HepG2 (cell line): ENCODE measurements around the gene GNG7. TPM values are rescaled to one million over a fixed set of nuclear protein-coding genes. Genes with fewer than 3 reads are reported as not detected.

Source experiments
- AGO1 ChIP-seq: fragments of 200-400 bp; formaldehyde crosslinking; IDR thresholded peaks from 2 replicates; pipeline ENCODE4 v1.6.1; 2017; ENCODE audit warnings: mild to moderate bottlenecking, low read depth, low read length, moderate library complexity; ENCODE audit not compliant: poor library complexity, severe bottlenecking
- BRCA1 ChIP-seq: sonication (generic); formaldehyde crosslinking; IDR thresholded peaks from 2 replicates; pipeline ENCODE4 v1.4.0; 2020; ENCODE audit warnings: missing genetic modification reagents
- FOSL1 ChIP-seq: sonication (generic); formaldehyde crosslinking; IDR thresholded peaks from 2 replicates; pipeline ENCODE4 v1.9.0; 2021; ENCODE audit warnings: missing genetic modification reagents, borderline replicate concordance
- HOXA9 ChIP-seq: sonication (generic); formaldehyde crosslinking; IDR thresholded peaks from 2 replicates; pipeline ENCODE4 v1.8.1; 2022; ENCODE audit warnings: missing genetic modification reagents, mild to moderate bottlenecking, moderate library complexity, borderline replicate concordance
- KLF15 ChIP-seq: sonication (generic); formaldehyde crosslinking; IDR thresholded peaks from 2 replicates; pipeline ENCODE4 v1.8.1; 2023; ENCODE audit warnings: borderline replicate concordance, mild to moderate bottlenecking, inconsistent platforms, missing genetic modification reagents, mixed read lengths
- KLF16 ChIP-seq, 2 experiments: sonication (generic) in 1 of 2; formaldehyde crosslinking in 1 of 2; IDR thresholded peaks; 2 replicates each; pipeline versions ENCODE4 v1.6.1 to v1.8.0; 2016 to 2023; ENCODE audit warnings: missing genetic modification reagents in 2 of 2, missing compliant biosample characterization in 1 of 2
- MAFK ChIP-seq, 2 experiments: IDR thresholded peaks in 1 of 2; conservative IDR thresholded peaks in 1 of 2; 2 replicates each; pipeline ENCODE4 v1.6.1; 2011; ENCODE audit warnings: improper control_type of control experiment in 2 of 2, low read length in 2 of 2
- MTF1 ChIP-seq: sonication (generic); formaldehyde crosslinking; IDR thresholded peaks from 2 replicates; pipeline ENCODE4 v1.5.0; 2020; ENCODE audit warnings: missing genetic modification reagents
- MXI1 ChIP-seq: IDR thresholded peaks from 3 replicates; pipeline ENCODE4 v1.6.1; 2012; ENCODE audit warnings: low read depth, low read length, inconsistent platforms, borderline replicate concordance
- RARA ChIP-seq: IDR thresholded peaks from 2 replicates; pipeline ENCODE4 v1.6.1; 2016; ENCODE audit warnings: missing genetic modification reagents, missing compliant biosample characterization
- SKIL ChIP-seq: sonication (generic); formaldehyde crosslinking; IDR thresholded peaks from 2 replicates; pipeline ENCODE4 v1.8.0; 2022; ENCODE audit warnings: missing genetic modification reagents, mild to moderate bottlenecking, moderate library complexity, borderline replicate concordance
- SP5 ChIP-seq: IDR thresholded peaks from 2 replicates; pipeline ENCODE4 v1.6.1; 2016; ENCODE audit warnings: low read depth, borderline replicate concordance
- ZFP91 ChIP-seq: sonication (generic); formaldehyde crosslinking; IDR thresholded peaks from 2 replicates; pipeline ENCODE4 v1.9.0; 2022; ENCODE audit warnings: missing genetic modification reagents, mild to moderate bottlenecking, borderline replicate concordance
- ZIK1 ChIP-seq: sonication (generic); formaldehyde crosslinking; IDR thresholded peaks from 2 replicates; pipeline ENCODE4 v1.5.0; 2020; ENCODE audit warnings: mild to moderate bottlenecking, low read depth, missing genetic modification reagents, borderline replicate concordance
- ZNF121 ChIP-seq: sonication (generic); formaldehyde crosslinking; IDR thresholded peaks from 2 replicates; pipeline ENCODE4 v1.5.0; 2020; ENCODE audit warnings: mild to moderate bottlenecking, missing genetic modification reagents
- ZNF281 ChIP-seq: sonication (generic); formaldehyde crosslinking; IDR thresholded peaks from 2 replicates; pipeline ENCODE4 v1.4.0; 2020; ENCODE audit warnings: missing genetic modification reagents, borderline replicate concordance
- ZNF335 ChIP-seq: sonication (generic); formaldehyde crosslinking; IDR thresholded peaks from 2 replicates; pipeline ENCODE4 v1.4.0; 2020; ENCODE audit warnings: missing genetic modification reagents
- ZNF382 ChIP-seq: sonication (generic); formaldehyde crosslinking; IDR thresholded peaks from 2 replicates; pipeline ENCODE4 v1.5.0; 2020; ENCODE audit warnings: missing genetic modification reagents, mild to moderate bottlenecking, borderline replicate concordance
- ZNF468 ChIP-seq: sonication (generic); formaldehyde crosslinking; IDR thresholded peaks from 2 replicates; pipeline ENCODE4 v1.8.0; 2022; ENCODE audit warnings: mild to moderate bottlenecking, moderate library complexity, missing genetic modification reagents
- ZNF747 ChIP-seq: sonication (generic); formaldehyde crosslinking; IDR thresholded peaks from 2 replicates; pipeline ENCODE4 v1.8.1; 2023; ENCODE audit warnings: missing genetic modification reagents, mild to moderate bottlenecking, borderline replicate concordance
- ZNF761 ChIP-seq: sonication (generic); formaldehyde crosslinking; conservative IDR thresholded peaks from 2 replicates; pipeline ENCODE4 v1.4.0; 2020; ENCODE audit warnings: mild to moderate bottlenecking, missing genetic modification reagents
- ZSCAN21 ChIP-seq: sonication (generic); formaldehyde crosslinking; IDR thresholded peaks from 2 replicates; pipeline ENCODE4 v1.8.0; 2022; ENCODE audit warnings: mild to moderate bottlenecking, missing genetic modification reagents, moderate library complexity, borderline replicate concordance
- polyA plus RNA-seq, 8 experiments: library from polyadenylated mRNA; depleted of rRNA in 3 of 8; stranded (reverse) in 7 of 8; unstranded in 1 of 8; fragments of >200 nt; fragmentation: Illumina TruSeq in 4 of 8; extraction: Trizol in 4 of 8; gene quantifications; 2 replicates each; pipeline versions ENCODE4 v1.2.1 to v1.2.3, GENCODE V29; 2011 to 2016; ENCODE audit warnings: low read depth in 4 of 8, missing spikeins in 1 of 8, mixed read lengths in 1 of 8; ENCODE audit not compliant: insufficient read depth in 1 of 8
- total RNA-seq, 5 experiments: library from RNA; depleted of rRNA; stranded (reverse); fragments of >200 nt; fragmentation: Illumina TruSeq; extraction: Trizol; gene quantifications; 2 replicates each; pipeline ENCODE4 v1.2.3, GENCODE V29; 2016; ENCODE audit warnings: low read depth in 1 of 5

The GNG7 gene
- total and polyA plus RNA-seq, 2 of the 13 experiments (the other 11 are each of a cell fraction or from before 2014, with no cell fraction given), result 1.4 to 3.3 TPM

- TF ChIP-seq ZFP91 (CRISPR knock-in tag) (0 out of 2 replicates have a peak, but pooled peaks have one; percentile 47), FOSL1 (no peak), ZNF382 (no peak), ZSCAN21 (CRISPR knock-in tag) (no peak), MTF1 (CRISPR knock-in tag) (no peak), KLF15 (CRISPR knock-in tag) (no peak), SP5 (CRISPR knock-in tag) (0 out of 2 replicates have a peak, but pooled peaks have one; percentile 22), SKIL (CRISPR knock-in tag) (peak; percentile 29; the same call in 1 of the 2 replicates), MAFK (conservative IDR thresholded peaks at IDR 0.05 in 1 of 2, IDR thresholded peaks at IDR 0.05 in 1 of 2; ENCODE audit: low read length in 2 of 2) (no peak), ZNF121 (peak; percentile 96), ZNF281 (CRISPR knock-in tag) (no peak), HOXA9 (CRISPR knock-in tag) (no peak), ZIK1 (no peak), ZNF761 (CRISPR knock-in tag) (no peak), ZNF747 (CRISPR knock-in tag) (0 out of 2 replicates have a peak, but pooled peaks have one; percentile 8), BRCA1 (CRISPR knock-in tag) (no peak), AGO1 (peak; percentile 45), RARA (CRISPR knock-in tag) (peak; percentile 53), ZNF335 (peak; percentile 64; the same call in 1 of the 2 replicates), KLF16 (CRISPR knock-in tag; IDR thresholded peaks at IDR 0.05) (peak in 1 of 2 experiments; percentile 90; a peak in 2 of 4 replicates), ZNF468 (CRISPR knock-in tag) (no peak), MXI1 (peak; percentile 43; the same call in 1 of the 3 replicates)
These were observed 91.6 kb downstream of the GNG7 start (continued) for GRCh38 chr19:2610637-2611482.
